RWPE2 (cell line): ENCODE data around the gene CIAPIN1.

ENCODE experiments used
- ATAC-seq: fragments of 200-7000 bp; cut with Tn5 transposase; 3 replicates; pipeline ENCODE4 v1.9.1; 2021; ENCODE audit warnings: low read depth
- DNase-seq: peaks from one replicate; pipeline ENCODE4 v3.0.0-alpha.2; 2020; ENCODE audit warnings: low spot score
- H3K27ac ChIP-seq: fragments of 450-650 bp; 2 replicates; pipeline ENCODE4 v1.5.1; 2017; ENCODE audit warnings: mild to moderate bottlenecking; ENCODE audit not compliant: poor library complexity, severe bottlenecking
- H3K27me3 ChIP-seq: fragments of 250-450 bp; sonication (Bioruptor Pico); 2 replicates; pipeline ENCODE4 v1.5.1; 2021; ENCODE audit warnings: mild to moderate bottlenecking, moderate library complexity; ENCODE audit not compliant: insufficient read depth, poor library complexity, severe bottlenecking
- H3K36me3 ChIP-seq: fragments of 250-450 bp; sonication (Bioruptor Pico); 2 replicates; pipeline ENCODE4 v1.5.1; 2020; ENCODE audit warnings: low read depth, mild to moderate bottlenecking, moderate library complexity
- H3K4me1 ChIP-seq: fragments of 250-450 bp; sonication (Bioruptor Pico); 2 replicates; pipeline ENCODE4 v1.5.1; 2021; ENCODE audit warnings: mild to moderate bottlenecking, moderate library complexity; ENCODE audit not compliant: insufficient read depth, poor library complexity, severe bottlenecking
- H3K4me3 ChIP-seq: fragments of 250-450 bp; sonication (Bioruptor Pico); 2 replicates; pipeline ENCODE4 v1.5.1; 2021; ENCODE audit warnings: mild to moderate bottlenecking, moderate library complexity; ENCODE audit not compliant: severe bottlenecking
- H3K9me3 ChIP-seq: fragments of 250-450 bp; sonication (Bioruptor Pico); 2 replicates; pipeline ENCODE4 v1.5.1; 2021; ENCODE audit warnings: mild to moderate bottlenecking, moderate library complexity; ENCODE audit not compliant: severe bottlenecking
- CTCF ChIP-seq: fragments of 450-650 bp; IDR thresholded peaks from one replicate; pipeline ENCODE4 v1.5.1; 2017; ENCODE audit warnings: mild to moderate bottlenecking, moderate library complexity; ENCODE audit not compliant: poor library complexity, severe bottlenecking

The CIAPIN1 gene

GRCh38 chr16:57479205-57479975 is 32.2 kb upstream of the CIAPIN1 start:
- DNase-seq: no peak
- Histone ChIP-seq H3K9me3 (no peaks in the 10 kb centered on the region), H3K27me3 (no peaks in the 10 kb centered on the region), H3K4me1 (no peaks in the 10 kb centered on the region), H3K36me3 (peaks cover under 1% of the 10 kb centered on the region; the same call in 1 of the 2 replicates), H3K4me3 (no peak overlapping the region), H3K27ac (no peak overlapping the region)
- TF ChIP-seq CTCF: no peak
- no peak for ATAC-seq

- Histone ChIP-seq H3K27ac (no peak overlapping the region), H3K4me1 (no peaks in the 10 kb centered on the region), H3K4me3 (no peak overlapping the region), H3K36me3 (peaks cover 4% of the 10 kb centered on the region; the same call in 1 of the 2 replicates), H3K27me3 (no peaks in the 10 kb centered on the region), H3K9me3 (no peaks in the 10 kb centered on the region)
- DNase-seq (no peak), ATAC-seq (no peak)
- no peak for TF ChIP-seq CTCF
These were observed 31.4 kb upstream of the CIAPIN1 start for GRCh38 chr16:57478396-57479204.

- Histone ChIP-seq H3K4me3 (no peak overlapping the region), H3K27ac (no peak overlapping the region), H3K4me1 (no peaks in the 10 kb centered on the region), H3K9me3 (no peaks in the 10 kb centered on the region), H3K36me3 (peaks cover 5% of the 10 kb centered on the region; the same call in 1 of the 2 replicates), H3K27me3 (no peaks in the 10 kb centered on the region)
- no peak for DNase-seq
- ATAC-seq: no peak
- TF ChIP-seq CTCF: no peak
These were observed 30.5 kb upstream of the CIAPIN1 start for GRCh38 chr16:57477531-57478202.

- Histone ChIP-seq H3K4me3 (no peak overlapping the region), H3K27ac (no peak overlapping the region), H3K9me3 (no peaks in the 10 kb centered on the region), H3K4me1 (no peaks in the 10 kb centered on the region), H3K27me3 (no peaks in the 10 kb centered on the region), H3K36me3 (peaks cover 12% of the 10 kb centered on the region; the same call in 1 of the 2 replicates)
- ATAC-seq: no peak
- TF ChIP-seq CTCF: no peak
- DNase-seq: no peak
These were observed 29.6 kb upstream of the CIAPIN1 start for GRCh38 chr16:57476546-57477410.
